Activated B cell treated with CpG ODN at 0.5 μM for 24 hours (primary cell): Measurements from ENCODE around the gene ENGASE. TPM values are rescaled to one million over a fixed set of nuclear protein-coding genes. Genes with fewer than 3 reads are reported as not detected.

Source experiments
- ATAC-seq: fragments of 200-7000 bp; cut with Tn5 transposase; one replicate; pipeline ENCODE4 v1.10.0; 2021; ENCODE audit warnings: low read depth, mild to moderate bottlenecking, moderate library complexity
- CTCF ChIA-PET: fragments of 350-600 bp; sonication (Branson Sonifier 250); formaldehyde crosslinking; loops from one replicate; lab custom pipeline; 2021; ENCODE audit warnings: antibody characterized with exemption; lab: Charles Lee
- POLR2A ChIA-PET: fragments of 350-600 bp; sonication (Branson Sonifier 250); formaldehyde crosslinking; loops from one replicate; lab custom pipeline; 2021; ENCODE audit warnings: antibody characterized with exemption; lab: Charles Lee
- DNase-seq: peaks from one replicate; pipeline ENCODE4 v3.0.0; 2022
- H3K27ac Mint-ChIP-seq: one replicate; pipeline ENCODE4 v1.8.0; 2020; ENCODE audit warnings: mixed read lengths
- H3K27me3 Mint-ChIP-seq: one replicate; pipeline ENCODE4 v1.8.0; 2021; ENCODE audit warnings: mixed read lengths
- H3K36me3 Mint-ChIP-seq: one replicate; pipeline ENCODE4 v1.8.0; 2021; ENCODE audit warnings: low read depth, mixed read lengths
- H3K4me1 Mint-ChIP-seq: one replicate; pipeline ENCODE4 v1.8.0; 2021; ENCODE audit warnings: mixed read lengths
- H3K4me3 Mint-ChIP-seq: one replicate; pipeline ENCODE4 v1.8.0; 2020; ENCODE audit warnings: mild to moderate bottlenecking, mixed read lengths
- H3K9me3 Mint-ChIP-seq: one replicate; pipeline ENCODE4 v1.8.0; 2020; ENCODE audit warnings: mixed read lengths
- intact Hi-C: fragments of 100-400 bp; cut with micrococcal nuclease; formaldehyde crosslinking; loops from one replicate; pipeline ENCODE4 v1.15.1; 2024
- total RNA-seq: library from RNA; stranded (reverse); gene quantifications from 2 replicates; pipeline ENCODE4 v1.2.3, GENCODE V29; 2022
- TF ChIP-seq, protein P1 (sequence below): fragments of 200-600 bp; IDR thresholded peaks from one replicate; pipeline ENCODE4 v1.8.0; 2022; ENCODE audit warnings: antibody characterized with exemption, mild to moderate bottlenecking

ENGASE gene
- total RNA-seq, 1 donor from 2014 or later: 60.1 TPM

DNA sequence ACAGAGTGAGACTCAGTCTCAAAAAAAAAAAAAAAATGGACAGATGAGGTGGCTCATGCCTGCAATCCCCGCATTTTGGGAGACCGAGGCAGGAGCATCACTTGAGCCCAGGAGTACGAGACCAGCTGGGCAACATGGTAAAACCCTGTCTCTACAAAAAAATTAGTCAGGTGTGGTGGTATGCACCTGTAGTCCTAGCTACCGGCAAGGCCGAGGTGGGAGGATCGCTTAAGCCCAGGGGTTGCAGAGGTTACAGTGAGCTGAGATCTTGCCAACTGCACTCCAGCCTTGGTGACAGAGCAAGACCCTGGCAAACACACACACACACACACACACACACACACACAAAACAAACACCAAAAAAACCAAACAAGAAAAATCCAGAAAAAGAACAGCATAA, 7.7 kb upstream of the ENGASE start:
- no peaks in the 10 kb centered on the region for H3K4me1 Mint-ChIP-seq
- POLR2A ChIA-PET: interaction anchor here (0.7 kb wide), 1 partner anchor 46 kb away, joined by 5 read pairs; no protein-coding TSS in a partner anchor

GRCh38 chr17:79070266-79070880, 4.3 kb upstream of the ENGASE start:
- Mint-ChIP-seq H3K36me3 (no peaks in the 10 kb centered on the region), H3K27ac (no peak overlapping the region), H3K27me3 (peaks cover 5% of the 10 kb centered on the region), H3K4me3 (no peak overlapping the region), H3K4me1 (peaks cover 6% of the 10 kb centered on the region), H3K9me3 (no peaks in the 10 kb centered on the region)
- ATAC-seq: no peak
- DNase-seq: no peak
- ChIA-PET CTCF (interaction anchor here (0.8 to 0.9 kb wide), 2 partner anchors 12 to 26 kb away, joined by 3 read pairs; no protein-coding TSS in a partner anchor), POLR2A (no interaction called here)
- intact Hi-C loops: no loop called here
- TF ChIP-seq, protein P1, sequence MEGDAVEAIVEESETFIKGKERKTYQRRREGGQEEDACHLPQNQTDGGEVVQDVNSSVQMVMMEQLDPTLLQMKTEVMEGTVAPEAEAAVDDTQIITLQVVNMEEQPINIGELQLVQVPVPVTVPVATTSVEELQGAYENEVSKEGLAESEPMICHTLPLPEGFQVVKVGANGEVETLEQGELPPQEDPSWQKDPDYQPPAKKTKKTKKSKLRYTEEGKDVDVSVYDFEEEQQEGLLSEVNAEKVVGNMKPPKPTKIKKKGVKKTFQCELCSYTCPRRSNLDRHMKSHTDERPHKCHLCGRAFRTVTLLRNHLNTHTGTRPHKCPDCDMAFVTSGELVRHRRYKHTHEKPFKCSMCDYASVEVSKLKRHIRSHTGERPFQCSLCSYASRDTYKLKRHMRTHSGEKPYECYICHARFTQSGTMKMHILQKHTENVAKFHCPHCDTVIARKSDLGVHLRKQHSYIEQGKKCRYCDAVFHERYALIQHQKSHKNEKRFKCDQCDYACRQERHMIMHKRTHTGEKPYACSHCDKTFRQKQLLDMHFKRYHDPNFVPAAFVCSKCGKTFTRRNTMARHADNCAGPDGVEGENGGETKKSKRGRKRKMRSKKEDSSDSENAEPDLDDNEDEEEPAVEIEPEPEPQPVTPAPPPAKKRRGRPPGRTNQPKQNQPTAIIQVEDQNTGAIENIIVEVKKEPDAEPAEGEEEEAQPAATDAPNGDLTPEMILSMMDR: no peak

More for the DNA sequence above, 7.7 kb upstream of the ENGASE start:
- H3K36me3 Mint-ChIP-seq: no peaks in the 10 kb centered on the region
- H3K9me3 Mint-ChIP-seq: no peaks in the 10 kb centered on the region
- peaks cover 10% of the 10 kb centered on the region for H3K27me3 Mint-ChIP-seq
- H3K27ac Mint-ChIP-seq: no peak overlapping the region
- H3K4me3 Mint-ChIP-seq: no peak overlapping the region
- DNase-seq: no peak
- CTCF ChIA-PET: interaction anchor here (1.0 to 2.0 kb wide), 3 partner anchors 16 to 326 kb away, joined by 3 to 8 read pairs (median 3); no protein-coding TSS in a partner anchor
- intact Hi-C loops: no loop called here
- ATAC-seq: no peak
- TF ChIP-seq, protein P1: no peak

- CTCF ChIA-PET: interaction anchor here (0.9 kb wide), 1 partner anchor 11 kb away, joined by 3 read pairs; no protein-coding TSS in a partner anchor
- Mint-ChIP-seq H3K36me3 (no peaks in the 10 kb centered on the region), H3K4me1 (peaks cover 14% of the 10 kb centered on the region), H3K9me3 (no peaks in the 10 kb centered on the region), H3K4me3 (no peak overlapping the region), H3K27me3 (peaks cover 5% of the 10 kb centered on the region), H3K27ac (no peak overlapping the region)
- TF ChIP-seq, protein P1: no peak
- POLR2A ChIA-PET: no interaction called here
- no peak for ATAC-seq
- intact Hi-C loops: no loop called here
- no peak for DNase-seq
Observed at GRCh38 chr17:79071161-79071740, 3.4 kb upstream of the ENGASE start.

GRCh38 chr17:79072544-79072943, 2.1 kb upstream of the ENGASE start:
- TF ChIP-seq, protein P1: no peak
- H3K27ac Mint-ChIP-seq: no peak overlapping the region
- ATAC-seq (no peak), DNase-seq (no peak)
- H3K36me3 Mint-ChIP-seq: peaks cover 3% of the 10 kb centered on the region
- H3K9me3 Mint-ChIP-seq: no peaks in the 10 kb centered on the region
- no peak overlapping the region for H3K4me3 Mint-ChIP-seq
- intact Hi-C loops: no loop called here
- H3K4me1 Mint-ChIP-seq: peaks cover 15% of the 10 kb centered on the region
- CTCF ChIA-PET: no interaction called here
- POLR2A ChIA-PET: no interaction called here
- peaks cover 5% of the 10 kb centered on the region for H3K27me3 Mint-ChIP-seq

GRCh38 chr17:79073016-79073705, 1.5 kb upstream of the ENGASE start:
- no peak overlapping the region for H3K4me3 Mint-ChIP-seq
- DNase-seq (no peak), ATAC-seq (no peak)
- no peaks in the 10 kb centered on the region for H3K9me3 Mint-ChIP-seq
- no peak overlapping the region for H3K27ac Mint-ChIP-seq
- H3K36me3 Mint-ChIP-seq: peaks cover 6% of the 10 kb centered on the region
- peaks cover 15% of the 10 kb centered on the region for H3K4me1 Mint-ChIP-seq
- TF ChIP-seq, protein P1: no peak
- intact Hi-C loops: no loop called here
- ChIA-PET POLR2A (no interaction called here), CTCF (no interaction called here)
- H3K27me3 Mint-ChIP-seq: peaks cover 5% of the 10 kb centered on the region
